ENCODE results near the gene PRR19.
A peak's percentile ranks its signal among the peaks of the same experiment; 100 is the strongest.

The PRR19 gene

DNA sequence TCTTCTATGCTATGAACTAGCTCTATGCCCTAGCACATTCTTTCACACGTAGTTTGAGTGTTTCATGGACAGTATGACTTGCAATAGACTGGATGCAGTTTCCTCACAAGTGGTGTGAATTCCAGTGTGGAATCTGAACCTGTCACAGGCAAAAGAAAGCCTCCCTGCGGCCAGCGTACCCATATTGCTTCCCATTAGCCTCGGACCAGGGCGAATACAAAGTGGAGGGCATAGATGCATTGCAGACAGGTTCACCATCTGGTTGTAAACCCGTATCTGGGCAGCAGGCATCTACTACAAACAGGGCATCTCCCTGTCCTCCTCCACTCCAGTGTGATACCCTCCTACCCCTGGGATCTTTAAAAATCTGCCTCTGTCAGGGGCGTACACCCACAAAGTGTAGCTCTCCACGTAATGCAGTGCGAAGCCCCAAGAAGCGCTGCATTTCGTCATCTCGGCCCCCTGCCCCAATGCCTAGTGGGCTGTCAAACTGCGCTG is 34.2 kb upstream of the PRR19 start:
- Histone ChIP-seq H2BK15ac (ENCODE audit: low read length) (no peak overlapping the region), H3K27me3 (ENCODE audit: control insufficient read depth in 3 of 3, insufficient read depth in 3 of 3, low read depth in 1 of 3, low read length in 3 of 3) (no peaks in the 10 kb centered on the region), H3K14ac (ENCODE audit: low read length) (no peak overlapping the region), H3K27ac (replicated peaks; ENCODE audit: low read length) (no peak overlapping the region), H3K18ac (ENCODE audit: low read length) (peak overlapping the region; percentile 86), H2BK12ac (ENCODE audit: low read length) (no peak overlapping the region), H3K9ac (ENCODE audit: low read depth, low read length, poor library complexity) (peak overlapping the region; percentile 65), H3K4me3 (ENCODE audit: low read length in 2 of 2) (peak overlapping the region; percentile 65 to 81), H3K79me1 (ENCODE audit: low read depth, low read length) (peaks cover 12% of the 10 kb centered on the region), H2BK5ac (ENCODE audit: low read length) (peak overlapping the region; percentile 97), H3K4me1 (ENCODE audit: control insufficient read depth in 2 of 2, insufficient read depth in 1 of 2, low read depth in 1 of 2, low read length in 2 of 2) (peaks cover 12 to 19% of the 10 kb centered on the region in 2 donors), H2AFZ (ENCODE audit: low read length) (peak overlapping the region; percentile 87), H3K9me3 (replicated peaks in 1 of 2; ENCODE audit: control insufficient read depth in 2 of 2, insufficient read depth in 1 of 2, low read depth in 1 of 2, low read length in 2 of 2) (no peaks in the 10 kb centered on the region), H3K23ac (ENCODE audit: low read depth, low read length, poor library complexity) (no peak overlapping the region), H3K4ac (ENCODE audit: low read length) (no peak overlapping the region), H2BK120ac (ENCODE audit: low read depth, low read length) (no peak overlapping the region), H3K4me2 (ENCODE audit: insufficient read depth, low read length, poor library complexity, severe bottlenecking) (peak overlapping the region; percentile 90), H2AK5ac (ENCODE audit: low read depth, low read length) (no peak overlapping the region), H4K91ac (ENCODE audit: low read depth, low read length, poor library complexity) (no peak overlapping the region), H4K8ac (ENCODE audit: low read depth, low read length) (no peak overlapping the region), H3K36me3 (replicated peaks in 1 of 2; ENCODE audit: control insufficient read depth in 2 of 2, insufficient read depth in 2 of 2, low read length in 2 of 2) (peaks cover 0 to 6% of the 10 kb centered on the region in 2 donors)
- DNase-seq (ENCODE audit: low spot score), result no peak
- WGBS, 2 donors (ENCODE audit: extremely low coverage in 2 of 2, insufficient read length in 2 of 2, insufficient replicate concordance in 1 of 2), result no CpG with 5 or more reads among the region's 13 CpGs

DNA sequence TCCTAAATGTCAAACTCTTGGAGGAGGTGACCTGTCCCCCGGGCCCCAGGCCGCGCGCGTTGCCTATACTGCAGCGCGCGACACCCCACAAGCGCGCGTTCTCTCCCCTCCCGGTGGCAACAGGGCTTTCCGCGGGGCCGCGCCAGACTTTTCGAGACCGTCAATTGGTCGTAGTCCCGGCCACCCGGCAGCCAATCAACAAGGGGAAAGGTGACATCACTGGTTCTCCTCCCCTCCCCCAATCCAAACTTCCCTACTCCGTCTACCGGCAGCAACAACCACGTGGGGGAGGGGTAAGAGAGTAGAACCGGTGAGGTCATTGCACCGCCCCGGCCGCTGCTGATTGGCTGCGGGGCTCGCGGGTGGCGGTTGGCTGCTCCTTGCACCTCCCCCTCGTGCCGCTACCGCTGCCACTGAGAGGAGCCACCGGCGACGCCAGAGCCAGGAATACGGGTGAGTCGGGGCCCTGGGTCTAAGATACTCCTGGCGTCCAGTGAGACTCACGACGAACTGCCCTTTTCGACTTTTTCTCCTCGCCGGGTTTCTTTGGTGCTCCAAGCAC is 33.7 kb upstream of the PRR19 start:
- peak overlapping the region; percentile 91 for H3K9ac ChIP-seq (ENCODE audit: low read depth, low read length, poor library complexity)
- H3K18ac ChIP-seq (ENCODE audit: low read length), result peak overlapping the region; percentile 100
- peaks cover 2 to 10% of the 10 kb centered on the region in 2 donors for H3K36me3 ChIP-seq (replicated peaks in 1 of 2; ENCODE audit: control insufficient read depth in 2 of 2, insufficient read depth in 2 of 2, low read length in 2 of 2)
- no peak overlapping the region for H3K14ac ChIP-seq (ENCODE audit: low read length)
- WGBS, 2 donors (ENCODE audit: extremely low coverage in 2 of 2, insufficient read length in 2 of 2, insufficient replicate concordance in 1 of 2), result no CpG with 5 or more reads among the region's 46 CpGs
- no peak overlapping the region for H2BK12ac ChIP-seq (ENCODE audit: low read length)
- no peak overlapping the region for H2BK15ac ChIP-seq (ENCODE audit: low read length)
- no peaks in the 10 kb centered on the region for H3K27me3 ChIP-seq (ENCODE audit: control insufficient read depth in 3 of 3, insufficient read depth in 3 of 3, low read depth in 1 of 3, low read length in 3 of 3)
- H3K4ac ChIP-seq (ENCODE audit: low read length), result no peak overlapping the region
- H3K4me1 ChIP-seq (ENCODE audit: control insufficient read depth in 2 of 2, insufficient read depth in 1 of 2, low read depth in 1 of 2, low read length in 2 of 2), result peaks cover 12 to 19% of the 10 kb centered on the region in 2 donors
- H3K23ac ChIP-seq (ENCODE audit: low read depth, low read length, poor library complexity), result peak overlapping the region; percentile 87
- DNase-seq (ENCODE audit: low spot score), result peak; percentile 99
- H3K9me3 ChIP-seq (replicated peaks in 1 of 2; ENCODE audit: control insufficient read depth in 2 of 2, insufficient read depth in 1 of 2, low read depth in 1 of 2, low read length in 2 of 2), result no peaks in the 10 kb centered on the region
- no peak overlapping the region for H4K8ac ChIP-seq (ENCODE audit: low read depth, low read length)
- peak overlapping the region; percentile 65 to 84 for H3K4me3 ChIP-seq (ENCODE audit: low read length in 2 of 2)
- H2BK120ac ChIP-seq (ENCODE audit: low read depth, low read length), result no peak overlapping the region
- H2AK5ac ChIP-seq (ENCODE audit: low read depth, low read length), result no peak overlapping the region
- H3K27ac ChIP-seq (replicated peaks; ENCODE audit: low read length), result peak overlapping the region; percentile 89
- H3K79me1 ChIP-seq (ENCODE audit: low read depth, low read length), result peaks cover 14% of the 10 kb centered on the region
- no peak overlapping the region for H4K91ac ChIP-seq (ENCODE audit: low read depth, low read length, poor library complexity)
- peak overlapping the region; percentile 97 for H2BK5ac ChIP-seq (ENCODE audit: low read length)
- peak overlapping the region; percentile 91 for H2AFZ ChIP-seq (ENCODE audit: low read length)
- peak overlapping the region; percentile 90 for H3K4me2 ChIP-seq (ENCODE audit: insufficient read depth, low read length, poor library complexity, severe bottlenecking)

DNA sequence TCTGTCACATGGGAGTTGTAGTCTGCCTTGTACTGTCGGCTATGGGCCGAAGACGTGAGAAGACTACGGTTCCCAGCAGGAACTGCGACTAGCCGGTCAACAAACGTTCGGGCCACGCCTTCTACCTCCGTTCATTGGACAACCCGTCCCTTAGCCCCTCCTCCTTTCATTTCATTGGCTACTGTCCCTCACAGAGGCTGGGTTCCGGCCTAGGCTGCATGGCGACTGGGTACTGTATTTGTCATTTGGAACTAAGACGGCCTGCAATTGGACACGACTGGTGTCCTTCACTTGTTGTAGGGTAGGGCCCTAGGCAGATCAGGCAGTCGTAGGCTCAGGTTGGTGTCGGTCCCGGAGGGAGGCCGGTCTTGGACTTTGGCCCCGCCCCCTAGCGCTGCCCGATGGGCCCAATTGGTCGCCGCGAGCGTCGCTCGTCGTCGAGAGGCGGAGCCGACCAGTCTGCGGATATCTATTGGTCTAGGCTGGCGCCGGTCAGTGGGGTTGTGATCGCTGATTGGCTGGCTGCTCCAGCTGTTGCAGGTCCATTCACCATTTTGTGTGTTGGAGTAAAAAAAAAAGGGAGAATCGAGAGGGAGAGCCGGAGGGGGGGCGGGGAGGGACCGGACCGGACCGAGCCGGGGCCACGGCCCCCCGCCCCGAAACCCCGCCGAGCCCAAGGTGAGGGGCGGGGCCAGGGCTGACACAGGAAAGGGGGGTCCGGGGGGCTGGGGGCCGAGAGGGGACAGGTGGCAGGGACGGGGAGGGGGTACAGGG is 33.0 kb upstream of the PRR19 start, which contains the start of gene CIC:
CIC (plus strand) TSS at position 549 of the 774 bp plus-strand sequence. CDS start 2,532 bp downstream, outside the sequence.
- Histone ChIP-seq H3K14ac (ENCODE audit: low read length) (no peak within 1 kb of the TSS), H2AFZ (ENCODE audit: low read length) (peak within 1 kb of the TSS; percentile 91), H3K4me1 (ENCODE audit: control insufficient read depth in 2 of 2, insufficient read depth in 1 of 2, low read depth in 1 of 2, low read length in 2 of 2) (peaks cover 12 to 19% of the 10 kb centered on the region in 2 donors), H3K4me3 (ENCODE audit: low read length in 2 of 2) (peak within 1 kb of the TSS; percentile 65 to 84), H3K23ac (ENCODE audit: low read depth, low read length, poor library complexity) (peak within 1 kb of the TSS; percentile 87), H3K4ac (ENCODE audit: low read length) (peak within 1 kb of the TSS; percentile 37), H3K27ac (replicated peaks; ENCODE audit: low read length) (peak within 1 kb of the TSS; percentile 89), H3K9me3 (replicated peaks in 1 of 2; ENCODE audit: control insufficient read depth in 2 of 2, insufficient read depth in 1 of 2, low read depth in 1 of 2, low read length in 2 of 2) (no peaks in the 10 kb centered on the region), H3K4me2 (ENCODE audit: insufficient read depth, low read length, poor library complexity, severe bottlenecking) (peak within 1 kb of the TSS; percentile 90), H3K18ac (ENCODE audit: low read length) (peak within 1 kb of the TSS; percentile 100), H3K9ac (ENCODE audit: low read depth, low read length, poor library complexity) (peak within 1 kb of the TSS; percentile 91), H2AK5ac (ENCODE audit: low read depth, low read length) (peak within 1 kb of the TSS; percentile 90), H2BK12ac (ENCODE audit: low read length) (peak within 1 kb of the TSS; percentile 41), H2BK5ac (ENCODE audit: low read length) (peak within 1 kb of the TSS; percentile 97), H3K27me3 (ENCODE audit: control insufficient read depth in 3 of 3, insufficient read depth in 3 of 3, low read depth in 1 of 3, low read length in 3 of 3) (no peaks in the 10 kb centered on the region), H2BK120ac (ENCODE audit: low read depth, low read length) (no peak within 1 kb of the TSS), H3K79me1 (ENCODE audit: low read depth, low read length) (peaks cover 18% of the 10 kb centered on the region), H4K91ac (ENCODE audit: low read depth, low read length, poor library complexity) (no peak within 1 kb of the TSS), H4K8ac (ENCODE audit: low read depth, low read length) (no peak within 1 kb of the TSS), H2BK15ac (ENCODE audit: low read length) (peak within 1 kb of the TSS; percentile 92), H3K36me3 (replicated peaks in 1 of 2; ENCODE audit: control insufficient read depth in 2 of 2, insufficient read depth in 2 of 2, low read length in 2 of 2) (peaks cover 6 to 17% of the 10 kb centered on the region in 2 donors)
- DNase-seq (ENCODE audit: low spot score), result peak; percentile 100
- no CpG with 5 or more reads among the region's 52 CpGs for WGBS, 2 donors (ENCODE audit: extremely low coverage in 2 of 2, insufficient read length in 2 of 2, insufficient replicate concordance in 1 of 2)
